ENCODE measurements around the gene TEX11. TPM values are rescaled to one million over a fixed set of nuclear protein-coding genes. Genes with fewer than 3 reads are reported as not detected.
"Not testable (repeated sequence)": the region's sequence is repeated elsewhere in the genome, so short reads cannot be mapped to it uniquely, and the experiment has no call there.

TEX11 gene
- total RNA-seq, 2 donors from 2014 or later = 0.26 to 0.66 TPM

- Histone ChIP-seq H3K27ac (no peak overlapping the region), H3K27me3 (no peaks in the 10 kb centered on the region), H3K4me3 (no peak overlapping the region), H3K36me3 (replicated peaks in 1 of 2; ENCODE audit: insufficient read depth in 1 of 2, low read depth in 2 of 2) (no peaks in the 10 kb centered on the region), H3K9me3 (no peaks in the 10 kb centered on the region), H3K4me1 (no peaks in the 10 kb centered on the region)
- WGBS, 2 donors = 75 to 79% methylated on average over 10 to 11 of the region's 11 CpGs
- DNase-seq = no peak
- TF ChIP-seq CTCF (IDR thresholded peaks at IDR 0.05) (no peak), POLR2A (IDR thresholded peaks at IDR 0.05) (no peak)
- no peak for ATAC-seq
- intact Hi-C loops (cut with DNase I) = no loop called here
Observed at GRCh38 chrX:70808942-70809940, 99.3 kb downstream of the TEX11 start.

- WGBS, 2 donors = 81 to 87% methylated on average over 8 of the region's 8 CpGs
- no peaks in the 10 kb centered on the region for H3K4me1 ChIP-seq
Observed at GRCh38 chrX:70806081-70806480, 102.4 kb downstream of the TEX11 start.

GRCh38 chrX:70796742-70797141, 111.8 kb downstream of the TEX11 start:
- H3K27ac ChIP-seq; intact Hi-C loops (cut with DNase I); H3K36me3 ChIP-seq (replicated peaks in 1 of 2; ENCODE audit: insufficient read depth in 1 of 2, low read depth in 2 of 2); H3K4me3 ChIP-seq; DNase-seq; H3K9me3 ChIP-seq; ATAC-seq; H3K4me1 ChIP-seq; H3K27me3 ChIP-seq: not testable (repeated sequence)
- WGBS, 2 donors = 33 to 75% methylated on average over 1 of the region's 1 CpG

More at GRCh38 chrX:70806081-70806480, 102.4 kb downstream of the TEX11 start:
- no peak overlapping the region for H3K27ac ChIP-seq
- no peak overlapping the region for H3K4me3 ChIP-seq
- intact Hi-C loops (cut with DNase I) = no loop called here
- no peak for ATAC-seq
- no peak for TF ChIP-seq POLR2A (IDR thresholded peaks at IDR 0.05)
- DNase-seq = no peak
- H3K9me3 ChIP-seq = no peaks in the 10 kb centered on the region
- H3K27me3 ChIP-seq = no peaks in the 10 kb centered on the region
- H3K36me3 ChIP-seq (replicated peaks in 1 of 2; ENCODE audit: insufficient read depth in 1 of 2, low read depth in 2 of 2) = no peaks in the 10 kb centered on the region

GRCh38 chrX:70774223-70774622, 134.3 kb downstream of the TEX11 start:
- H3K9me3 ChIP-seq = no peaks in the 10 kb centered on the region
- TF ChIP-seq CTCF (IDR thresholded peaks at IDR 0.05) (no peak), POLR2A (IDR thresholded peaks at IDR 0.05) (no peak)
- WGBS, 2 donors = 59 to 61% methylated on average over 2 of the region's 2 CpGs
- no peaks in the 10 kb centered on the region for H3K4me1 ChIP-seq
- no peaks in the 10 kb centered on the region for H3K27me3 ChIP-seq
- H3K4me3 ChIP-seq = no peak overlapping the region
- ATAC-seq = no peak
- no peaks in the 10 kb centered on the region for H3K36me3 ChIP-seq (replicated peaks in 1 of 2; ENCODE audit: insufficient read depth in 1 of 2, low read depth in 2 of 2)
- intact Hi-C loops (cut with DNase I) = no loop called here
- DNase-seq = no peak
- H3K27ac ChIP-seq = no peak overlapping the region

GRCh38 chrX:70769659-70770227, 138.8 kb downstream of the TEX11 start:
- WGBS, 2 donors = 4 to 8% methylated on average over 3 of the region's 3 CpGs
- H3K4me3 ChIP-seq = no peak overlapping the region
- H3K9me3 ChIP-seq = no peaks in the 10 kb centered on the region
- H3K27ac ChIP-seq = no peak overlapping the region
- ATAC-seq (peak; percentile 24), DNase-seq (no peak)
- H3K4me1 ChIP-seq = no peaks in the 10 kb centered on the region
- TF ChIP-seq CTCF (IDR thresholded peaks at IDR 0.05) (peak in 6 of 7 experiments; percentile 22 to 41 (median 31)), POLR2A (IDR thresholded peaks at IDR 0.05) (no peak)
- H3K36me3 ChIP-seq (replicated peaks in 1 of 2; ENCODE audit: insufficient read depth in 1 of 2, low read depth in 2 of 2) = no peaks in the 10 kb centered on the region
- intact Hi-C loops (cut with DNase I) = no loop called here
- no peaks in the 10 kb centered on the region for H3K27me3 ChIP-seq

Measured in body of pancreas (tissue), 4 donors.